MV-4-11 (cell line): ENCODE data around the gene KRTAP10-7.
"Not testable (repeated sequence)": the region's sequence is repeated elsewhere in the genome, so short reads cannot be mapped to it uniquely, and the experiment has no call there.

Source experiments
- DNase-seq: peaks from one replicate; lab custom pipeline; 2025; lab: John Stamatoyannopoulos, UW

Gene KRTAP10-7

DNA sequence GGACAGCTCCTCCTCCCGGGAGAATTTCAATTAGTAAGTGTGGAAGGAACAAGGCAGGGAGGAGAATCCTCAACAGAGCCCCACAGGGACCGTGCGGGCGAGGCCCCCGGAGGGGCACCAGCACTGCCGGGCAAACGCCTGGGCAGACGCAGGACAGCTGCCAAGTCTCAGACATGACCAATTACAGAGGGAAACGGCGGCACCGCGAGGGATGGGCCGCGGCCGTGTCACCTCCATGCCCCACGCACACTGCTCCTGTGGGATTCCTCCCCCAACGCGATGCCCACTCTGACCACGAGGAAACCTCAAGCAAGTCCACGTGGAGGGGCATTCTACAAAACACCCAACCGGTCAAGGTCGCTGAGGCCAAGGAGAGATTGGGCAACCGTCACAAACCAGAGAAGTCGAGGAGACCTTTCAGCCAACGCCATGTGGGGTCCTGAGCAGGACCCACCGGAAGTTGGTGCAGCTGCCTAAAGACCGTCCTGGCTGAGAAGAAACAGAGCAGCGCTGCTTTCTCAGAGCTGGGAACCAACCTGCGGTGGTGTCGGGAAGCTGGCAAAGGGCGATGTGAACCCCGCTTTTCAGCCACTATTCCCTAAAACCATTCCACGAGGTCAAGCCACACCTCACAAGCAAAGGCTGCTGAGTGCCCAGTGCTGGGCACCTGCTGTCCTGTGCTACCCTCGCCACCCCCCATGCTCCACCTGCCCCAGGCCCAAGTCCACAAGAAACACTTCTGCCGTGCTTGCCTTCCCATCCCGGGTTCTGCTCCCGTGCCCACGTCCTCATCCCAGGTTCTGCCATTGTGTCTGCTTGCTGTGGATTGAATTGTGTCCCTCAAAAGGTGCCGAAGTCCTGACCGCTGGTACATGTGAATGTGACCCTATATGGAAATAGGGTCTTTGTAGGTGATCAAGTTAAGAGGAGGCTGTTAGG, 28.3 kb upstream of the KRTAP10-7 start:
- DNase-seq = no peak

GRCh38 chr21:44572959-44573583, 27.3 kb upstream of the KRTAP10-7 start:
- DNase-seq = no peak

GRCh38 chr21:44573630-44574456, 26.6 kb upstream of the KRTAP10-7 start, which contains the start of gene KRTAP10-4:
Gene KRTAP10-4 (plus strand): TSS chr21:44573729. CDS start chr21:44573759, 30 bp downstream.
- not testable (repeated sequence) for DNase-seq

- no peak for DNase-seq
Observed at GRCh38 chr21:44574457-44575306, 25.7 kb upstream of the KRTAP10-7 start.

DNA sequence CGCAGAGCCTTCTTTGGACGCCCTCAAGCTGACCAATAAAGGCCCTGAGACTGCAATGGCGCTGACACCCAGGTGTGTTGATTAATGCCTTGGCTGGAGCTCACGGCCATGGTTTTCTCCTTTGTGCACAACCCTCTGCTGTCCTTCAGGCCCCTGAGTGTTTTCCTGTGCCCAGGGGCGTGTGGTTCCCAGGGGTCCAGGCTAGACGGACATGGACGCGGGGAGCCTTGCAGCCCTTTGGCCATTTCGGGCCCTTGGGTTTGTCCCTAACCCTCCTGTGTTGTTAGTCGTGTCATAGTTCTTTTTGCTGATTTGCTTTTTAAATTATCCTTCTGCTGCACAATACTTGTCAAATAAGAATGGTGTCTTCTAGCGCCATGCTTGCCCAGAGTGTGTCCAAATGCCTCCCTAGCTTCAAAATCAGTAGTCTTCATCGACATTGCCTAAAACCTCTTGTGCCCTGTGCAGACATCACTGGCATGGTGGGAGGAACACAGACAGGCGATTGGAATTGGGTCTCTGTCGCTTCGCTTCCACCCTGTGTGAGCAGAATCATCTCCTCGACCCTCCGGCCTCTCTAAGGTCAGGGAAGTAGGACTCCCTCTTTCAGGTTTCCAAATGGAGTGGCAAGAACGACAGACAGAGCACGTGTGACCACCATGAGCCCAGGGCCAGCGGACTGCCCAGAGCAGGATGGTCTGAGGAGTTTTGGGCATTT, 24.9 kb upstream of the KRTAP10-7 start:
- no peak for DNase-seq

- DNase-seq = no peak
Observed at GRCh38 chr21:44576025-44576420, 24.4 kb upstream of the KRTAP10-7 start.

GRCh38 chr21:44578371-44579055, 21.9 kb upstream of the KRTAP10-7 start:
- DNase-seq = no peak

DNA sequence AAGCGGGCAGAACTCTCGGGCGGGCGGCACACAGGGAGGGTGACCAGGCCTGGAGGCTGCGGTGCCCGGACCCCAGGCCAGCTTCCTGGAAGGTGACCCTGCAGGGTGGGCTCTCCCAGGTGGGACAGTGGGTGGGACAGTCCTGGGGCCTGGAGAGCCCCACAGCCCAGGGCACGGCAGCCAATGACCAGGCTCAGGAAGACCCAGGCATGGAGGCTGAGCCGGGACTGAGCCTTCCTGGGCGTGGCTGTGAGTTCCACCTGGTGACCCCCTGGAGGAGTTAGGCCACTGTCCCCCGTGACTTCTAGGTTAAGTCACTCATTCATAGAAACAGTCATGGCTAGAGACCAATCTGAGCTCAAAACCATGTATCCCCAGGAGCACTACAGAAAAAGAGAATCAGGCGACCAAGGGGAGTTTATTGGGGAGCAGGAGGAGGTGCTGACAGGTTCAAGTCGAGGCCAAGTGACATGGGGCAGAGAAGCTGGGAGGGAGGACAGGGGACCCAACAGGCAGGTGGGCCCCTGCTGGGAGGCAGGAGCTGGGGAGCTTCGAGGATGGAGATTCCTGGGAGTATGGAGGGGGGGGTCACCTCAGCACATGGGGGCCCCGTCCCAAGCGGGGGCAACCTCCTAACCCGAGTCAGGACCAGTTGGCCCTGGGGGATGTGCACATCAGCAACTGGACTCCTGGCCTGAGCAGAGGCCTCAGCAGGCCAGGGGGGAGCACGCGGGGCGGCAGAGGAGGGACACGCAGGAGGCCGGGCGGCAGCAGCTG, 21.2 kb upstream of the KRTAP10-7 start:
- no peak for DNase-seq

DNA sequence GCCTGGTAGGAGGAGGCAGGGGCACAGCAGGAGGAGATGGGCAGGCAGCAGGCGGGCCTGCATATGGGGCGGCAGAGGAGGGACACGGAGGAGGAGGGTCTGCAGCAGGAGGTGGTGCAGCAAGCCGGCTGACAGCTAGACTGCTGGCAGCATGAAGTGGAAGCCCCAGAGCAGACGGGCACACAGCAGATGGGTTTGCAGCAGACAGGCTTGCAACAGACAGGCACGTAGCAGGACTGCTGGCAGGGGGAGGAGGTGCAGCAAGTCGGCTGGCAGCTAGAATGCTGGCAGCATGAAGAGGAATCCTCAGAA, 20.6 kb upstream of the KRTAP10-7 start:
- no peak for DNase-seq

DNA sequence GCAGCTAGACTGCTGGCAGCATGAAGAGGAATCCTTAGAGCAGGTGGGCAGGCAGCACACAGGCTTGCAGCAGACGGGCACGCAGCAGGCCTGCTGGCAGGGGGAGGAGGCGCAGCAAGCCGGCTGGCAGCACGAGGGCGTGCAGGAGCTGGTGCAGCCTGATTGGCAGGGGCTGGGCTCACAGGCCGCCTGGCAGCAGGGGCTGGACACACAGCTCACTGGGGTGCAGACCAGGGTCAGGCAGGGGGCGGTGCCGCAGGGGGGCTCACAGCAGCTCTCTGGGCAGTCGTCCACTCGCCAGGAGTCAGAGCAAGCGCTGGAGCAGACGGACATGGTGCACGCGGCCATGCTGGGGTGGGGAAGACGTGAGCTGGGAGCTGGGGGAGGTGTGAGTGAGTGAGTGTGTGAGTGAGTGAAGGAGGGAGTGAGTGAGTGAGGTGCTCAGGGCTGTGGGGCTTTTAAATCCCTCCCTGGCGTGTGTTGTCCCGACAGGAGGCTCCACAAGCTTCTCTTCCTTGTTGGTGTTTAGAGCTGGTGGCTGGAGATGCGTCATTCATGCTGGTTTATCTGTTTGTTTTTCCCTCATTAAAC, 20.1 kb upstream of the KRTAP10-7 start, which contains the start of gene KRTAP10-5:
Gene KRTAP10-5 (minus strand): TSS at position 374 of the 591 bp plus-strand sequence. CDS start 26 bp downstream, at position 348.
- DNase-seq = not testable (repeated sequence)

- DNase-seq = no peak
Observed at GRCh38 chr21:44581158-44581557, 19.2 kb upstream of the KRTAP10-7 start.

- DNase-seq = no peak
Observed at GRCh38 chr21:44582055-44582454, 18.3 kb upstream of the KRTAP10-7 start.

DNA sequence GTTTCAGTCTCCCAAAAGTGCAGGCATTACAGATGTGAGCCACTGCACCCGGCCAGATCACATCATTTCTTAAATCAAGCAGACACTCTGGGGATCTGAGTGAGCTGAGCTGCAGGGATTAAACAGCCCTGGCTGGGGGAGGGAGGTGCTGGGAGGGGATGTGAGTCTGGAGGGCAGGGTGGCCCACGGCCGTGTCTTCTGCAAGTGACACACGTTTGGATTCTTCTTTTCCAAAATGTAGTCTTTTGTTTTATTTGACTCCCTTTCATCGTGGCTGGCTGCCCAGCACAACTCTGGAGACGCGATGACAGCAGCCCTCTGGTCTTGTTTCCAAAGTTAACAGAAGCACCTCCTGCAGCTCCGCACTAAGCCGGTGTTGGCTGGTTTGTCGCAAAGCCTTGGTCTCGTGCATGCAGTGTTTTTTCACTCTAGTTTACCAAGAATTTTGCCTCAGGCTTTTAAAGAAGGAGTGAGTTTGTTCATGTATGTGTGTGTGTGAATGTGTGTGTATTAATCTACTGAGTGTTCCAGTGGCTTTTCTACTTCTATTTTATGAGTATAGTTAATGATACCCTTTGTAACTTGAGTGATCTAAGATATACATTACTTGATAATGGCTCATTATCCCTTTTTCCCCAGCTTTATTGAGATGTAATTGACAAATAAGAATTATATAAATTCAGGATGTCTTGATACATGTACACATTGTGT, 17.2 kb upstream of the KRTAP10-7 start:
- DNase-seq = no peak

- DNase-seq = no peak
Observed at GRCh38 chr21:44583800-44584147, 16.6 kb upstream of the KRTAP10-7 start.

GRCh38 chr21:44585892-44586291, 14.5 kb upstream of the KRTAP10-7 start:
- no peak for DNase-seq

- no peak for DNase-seq
Observed at GRCh38 chr21:44589094-44589493, 11.3 kb upstream of the KRTAP10-7 start.

GRCh38 chr21:44589586-44590305, 10.7 kb upstream of the KRTAP10-7 start:
- DNase-seq = no peak

GRCh38 chr21:44590311-44590721, 10.1 kb upstream of the KRTAP10-7 start:
- DNase-seq = no peak
